A549 (cell line): ENCODE results near the gene REC114.

Source experiments
- CHD4 ChIP-seq: fragments of 200-600 bp; sonication (generic); IDR thresholded peaks from 2 replicates; pipeline ENCODE4 v1.6.1; 2016; ENCODE audit warnings: antibody characterized with exemption, mild to moderate bottlenecking, borderline replicate concordance
- CTCF ChIP-seq: fragments of >200 bp; sonication (Bioruptor Twin); formaldehyde crosslinking; IDR thresholded peaks from 3 replicates; pipeline ENCODE4 v1.5.1; 2016
- POLR2A ChIP-seq: IDR thresholded peaks from 2 replicates; pipeline ENCODE4 v1.6.1; 2012; ENCODE audit warnings: mild to moderate bottlenecking, low read length
- RFX5 ChIP-seq: fragments of 450-650 bp; IDR thresholded peaks from 2 replicates; pipeline ENCODE4 v1.7.1; 2014; ENCODE audit warnings: antibody characterized with exemption, mild to moderate bottlenecking, moderate library complexity
- ZC3H11A ChIP-seq: fragments of 450-650 bp; IDR thresholded peaks from 2 replicates; pipeline ENCODE4 v1.6.1; 2014; ENCODE audit warnings: antibody characterized with exemption, mild to moderate bottlenecking

- TF ChIP-seq ZC3H11A (no peak), CHD4 (no peak), RFX5 (no peak), POLR2A (no peak), CTCF (no peak)
Observed at GRCh38 chr15:73455876-73456275, 12.9 kb downstream of the REC114 start.
